GM23338 (cell line): ENCODE data around the gene UBE3B. TPM values are rescaled to one million over a fixed set of nuclear protein-coding genes. Genes with fewer than 3 reads are reported as not detected.

Source experiments
- ATAC-seq: fragments of 200-7000 bp; cut with Tn5 transposase; 3 replicates; pipeline ENCODE4 v1.9.1; 2020
- DNase-seq: peaks from one replicate; pipeline ENCODE4 v3.0.0-alpha.2; 2015; ENCODE audit warnings: low spot score
- H2AFZ ChIP-seq: fragments of 200-600 bp; sonication (generic); 2 replicates; pipeline ENCODE4 v1.8.0; 2016; ENCODE audit warnings: antibody characterized with exemption, mild to moderate bottlenecking, moderate library complexity
- H3F3A ChIP-seq: fragments of 200-600 bp; sonication (generic); replicated peaks from 2 replicates; pipeline ENCODE4 v1.8.0; 2017; ENCODE audit warnings: antibody characterized with exemption, mixed run types, low read depth
- H3K27ac ChIP-seq: fragments of 200-600 bp; sonication (generic); 2 replicates; pipeline ENCODE4 v1.6.1; 2016; ENCODE audit warnings: low read depth
- H3K27me3 ChIP-seq: fragments of 200-600 bp; sonication (generic); 2 replicates; pipeline ENCODE4 v1.8.0; 2016; ENCODE audit warnings: mild to moderate bottlenecking, mixed run types, moderate library complexity; ENCODE audit not compliant: insufficient read depth
- H3K36me3 ChIP-seq: fragments of 200-600 bp; sonication (generic); 2 replicates; pipeline ENCODE4 v1.8.0; 2016; ENCODE audit warnings: mild to moderate bottlenecking; ENCODE audit not compliant: insufficient read depth
- H3K4me1 ChIP-seq: fragments of 200-600 bp; sonication (generic); 2 replicates; pipeline ENCODE4 v1.8.0; 2016; ENCODE audit warnings: mild to moderate bottlenecking, moderate library complexity; ENCODE audit not compliant: insufficient read depth
- H3K4me2 ChIP-seq: fragments of 200-600 bp; sonication (generic); 2 replicates; pipeline ENCODE4 v1.7.1; 2017; ENCODE audit warnings: mixed run types
- H3K4me3 ChIP-seq: fragments of 200-600 bp; sonication (generic); 2 replicates; pipeline ENCODE4 v1.6.1; 2016; ENCODE audit warnings: mixed run types
- H3K79me2 ChIP-seq: fragments of 200-600 bp; sonication (generic); replicated peaks from 2 replicates; pipeline ENCODE4 v1.8.0; 2017; ENCODE audit warnings: mild to moderate bottlenecking; ENCODE audit not compliant: insufficient read depth
- H3K9me2 ChIP-seq: fragments of 200-600 bp; sonication (generic); 2 replicates; pipeline ENCODE4 v1.8.0; 2017; ENCODE audit not compliant: insufficient read depth
- H4K20me1 ChIP-seq: fragments of 200-600 bp; sonication (generic); replicated peaks from 2 replicates; pipeline ENCODE4 v1.8.0; 2017; ENCODE audit warnings: mild to moderate bottlenecking; ENCODE audit not compliant: insufficient read depth
- H3K27ac Mint-ChIP-seq: 2 replicates; pipeline ENCODE4 v1.8.0; 2020; ENCODE audit warnings: inconsistent platforms, mild to moderate bottlenecking, moderate library complexity, mixed read lengths
- H3K27me3 Mint-ChIP-seq: 3 replicates; pipeline ENCODE4 v1.8.0; 2022; ENCODE audit warnings: low read depth, mild to moderate bottlenecking, moderate library complexity, mixed read lengths, inconsistent platforms; ENCODE audit not compliant: insufficient read depth, poor library complexity
- H3K36me3 Mint-ChIP-seq: 3 replicates; pipeline ENCODE4 v1.8.0; 2021; ENCODE audit warnings: low read depth, mild to moderate bottlenecking, inconsistent platforms, moderate library complexity, mixed read lengths
- H3K4me1 Mint-ChIP-seq: 3 replicates; pipeline ENCODE4 v1.8.0; 2020; ENCODE audit warnings: mild to moderate bottlenecking, inconsistent platforms, mixed read lengths
- H3K4me3 Mint-ChIP-seq: 3 replicates; pipeline ENCODE4 v1.8.0; 2021; ENCODE audit warnings: moderate library complexity, mild to moderate bottlenecking, inconsistent platforms, mixed read lengths
- H3K9me3 Mint-ChIP-seq: 3 replicates; pipeline ENCODE4 v1.8.0; 2020; ENCODE audit warnings: moderate library complexity, mild to moderate bottlenecking, inconsistent platforms, mixed read lengths
- CREB1 ChIP-seq: fragments of 250-450 bp; sonication (Bioruptor Pico); IDR thresholded peaks from 2 replicates; pipeline ENCODE4 v1.5.0; 2020; ENCODE audit warnings: low read depth, mild to moderate bottlenecking, moderate library complexity
- EZH2 ChIP-seq: fragments of 200-600 bp; sonication (generic); IDR thresholded peaks from one replicate; pipeline ENCODE4 v1.8.0; 2017; ENCODE audit warnings: antibody characterized with exemption, mild to moderate bottlenecking, low read depth; ENCODE audit not compliant: unreplicated experiment
- EZH2phosphoT487 ChIP-seq: fragments of 200-600 bp; sonication (generic); IDR thresholded peaks from one replicate; pipeline ENCODE4 v1.8.1; 2018; ENCODE audit warnings: antibody characterized with exemption; ENCODE audit not compliant: unreplicated experiment
- POLR2AphosphoS5 ChIP-seq: IDR thresholded peaks from 2 replicates; pipeline ENCODE4 v1.6.1; 2016; ENCODE audit warnings: antibody characterized with exemption, low read depth
- STAT1 ChIP-seq: IDR thresholded peaks from one replicate; pipeline ENCODE4 v1.6.1; 2016; ENCODE audit warnings: antibody characterized with exemption; ENCODE audit not compliant: unreplicated experiment
- ZNF114 ChIP-seq: fragments of 250-450 bp; sonication (Bioruptor Pico); IDR thresholded peaks from 2 replicates; pipeline ENCODE4 v1.5.0; 2020; ENCODE audit warnings: mild to moderate bottlenecking, moderate library complexity
- polyA plus RNA-seq: library from polyadenylated mRNA; unstranded; fragments of >200 nt; fragmentation: Nextera tagmentation; extraction: Ambion mirVana; gene quantifications from 2 replicates; pipeline ENCODE4 v1.2.1, GENCODE V29; 2016
- total RNA-seq: library from RNA; depleted of rRNA; stranded (reverse); fragments of >200 nt; shearing (Covaris generic); gene quantifications from 2 replicates; pipeline ENCODE4 v1.2.3, GENCODE V29; 2014
- TF ChIP-seq, protein P1 (sequence below): IDR thresholded peaks from one replicate; pipeline ENCODE4 v1.6.1; 2018; ENCODE audit warnings: antibody characterized with exemption; ENCODE audit not compliant: unreplicated experiment
- TF ChIP-seq, protein P2 (sequence below): IDR thresholded peaks from 2 replicates; pipeline ENCODE4 v1.6.1; 2016; ENCODE audit warnings: antibody characterized with exemption

The UBE3B gene
- total and polyA plus RNA-seq, 2 experiments from 2014 or later: 20.8 TPM

DNA sequence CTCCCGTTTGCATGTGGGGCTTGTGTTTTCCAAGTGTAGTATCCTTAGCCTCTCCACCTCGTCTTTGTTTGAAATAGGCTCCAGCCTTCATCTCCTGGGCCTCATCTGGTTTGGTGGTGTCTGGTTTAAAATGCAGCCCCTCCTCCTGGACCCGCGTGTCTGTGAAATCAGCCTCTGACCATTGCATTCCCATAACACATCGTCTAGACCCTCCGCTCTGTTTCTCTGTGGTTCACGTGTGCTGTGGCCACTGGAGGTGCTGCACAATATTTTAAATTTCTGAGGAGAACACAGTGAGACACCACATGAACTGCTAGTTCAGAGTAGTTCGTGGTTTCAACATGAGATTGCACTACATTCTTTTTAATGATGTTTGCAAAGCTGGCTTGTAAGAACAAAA is 35.6 kb downstream of the UBE3B start:
- no peak overlapping the region for H3K4me2 ChIP-seq
- no peak for ATAC-seq
- Mint-ChIP-seq H3K4me3 (no peak overlapping the region), H3K9me3 (no peaks in the 10 kb centered on the region), H3K36me3 (peaks cover 30% of the 10 kb centered on the region), H3K4me1 (no peaks in the 10 kb centered on the region), H3K27ac (no peak overlapping the region), H3K27me3 (peaks cover 5% of the 10 kb centered on the region)
- no peaks in the 10 kb centered on the region for H3K36me3 ChIP-seq
- no peaks in the 10 kb centered on the region for H3K9me2 ChIP-seq
- H3F3A ChIP-seq: no peaks in the 10 kb centered on the region
- H3K79me2 ChIP-seq: no peaks in the 10 kb centered on the region
- TF ChIP-seq, protein P1, sequence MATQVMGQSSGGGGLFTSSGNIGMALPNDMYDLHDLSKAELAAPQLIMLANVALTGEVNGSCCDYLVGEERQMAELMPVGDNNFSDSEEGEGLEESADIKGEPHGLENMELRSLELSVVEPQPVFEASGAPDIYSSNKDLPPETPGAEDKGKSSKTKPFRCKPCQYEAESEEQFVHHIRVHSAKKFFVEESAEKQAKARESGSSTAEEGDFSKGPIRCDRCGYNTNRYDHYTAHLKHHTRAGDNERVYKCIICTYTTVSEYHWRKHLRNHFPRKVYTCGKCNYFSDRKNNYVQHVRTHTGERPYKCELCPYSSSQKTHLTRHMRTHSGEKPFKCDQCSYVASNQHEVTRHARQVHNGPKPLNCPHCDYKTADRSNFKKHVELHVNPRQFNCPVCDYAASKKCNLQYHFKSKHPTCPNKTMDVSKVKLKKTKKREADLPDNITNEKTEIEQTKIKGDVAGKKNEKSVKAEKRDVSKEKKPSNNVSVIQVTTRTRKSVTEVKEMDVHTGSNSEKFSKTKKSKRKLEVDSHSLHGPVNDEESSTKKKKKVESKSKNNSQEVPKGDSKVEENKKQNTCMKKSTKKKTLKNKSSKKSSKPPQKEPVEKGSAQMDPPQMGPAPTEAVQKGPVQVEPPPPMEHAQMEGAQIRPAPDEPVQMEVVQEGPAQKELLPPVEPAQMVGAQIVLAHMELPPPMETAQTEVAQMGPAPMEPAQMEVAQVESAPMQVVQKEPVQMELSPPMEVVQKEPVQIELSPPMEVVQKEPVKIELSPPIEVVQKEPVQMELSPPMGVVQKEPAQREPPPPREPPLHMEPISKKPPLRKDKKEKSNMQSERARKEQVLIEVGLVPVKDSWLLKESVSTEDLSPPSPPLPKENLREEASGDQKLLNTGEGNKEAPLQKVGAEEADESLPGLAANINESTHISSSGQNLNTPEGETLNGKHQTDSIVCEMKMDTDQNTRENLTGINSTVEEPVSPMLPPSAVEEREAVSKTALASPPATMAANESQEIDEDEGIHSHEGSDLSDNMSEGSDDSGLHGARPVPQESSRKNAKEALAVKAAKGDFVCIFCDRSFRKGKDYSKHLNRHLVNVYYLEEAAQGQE: no peak
- no peak overlapping the region for H2AFZ ChIP-seq
- H3K4me1 ChIP-seq: no peaks in the 10 kb centered on the region
- 0 out of 2 replicates have a peak, but pooled peaks cover 4% of the 10 kb centered on the region for H4K20me1 ChIP-seq
- no peak for DNase-seq
- H3K27me3 ChIP-seq: no peaks in the 10 kb centered on the region
- H3K4me3 ChIP-seq: no peak overlapping the region
- no peak overlapping the region for H3K27ac ChIP-seq

DNA sequence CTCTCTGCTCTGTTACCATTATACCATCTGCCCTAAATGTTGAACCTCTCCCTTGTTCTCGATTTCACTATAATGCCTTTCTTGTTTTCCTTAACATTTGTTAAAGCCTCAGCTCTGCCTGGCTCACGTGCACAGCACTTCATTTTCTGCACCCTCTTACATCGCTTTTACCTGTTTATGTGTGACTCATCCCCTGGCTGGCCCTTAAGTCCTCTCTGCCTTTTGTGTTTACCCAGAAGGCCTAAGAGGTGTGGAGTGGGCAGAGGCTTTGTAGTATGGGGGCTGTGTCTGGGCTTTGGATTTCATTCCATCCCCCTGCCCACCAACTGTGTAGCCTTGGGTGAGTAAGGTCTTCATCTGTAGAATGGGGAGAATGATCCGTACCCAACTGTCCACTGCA is 36.5 kb downstream of the UBE3B start:
- Mint-ChIP-seq H3K4me1 (no peaks in the 10 kb centered on the region; the same call in 2 of the 3 replicates), H3K27me3 (peaks cover 5% of the 10 kb centered on the region), H3K27ac (no peak overlapping the region), H3K4me3 (no peak overlapping the region), H3K9me3 (no peaks in the 10 kb centered on the region), H3K36me3 (peaks cover 34% of the 10 kb centered on the region)
- H3K27ac ChIP-seq: no peak overlapping the region
- no peaks in the 10 kb centered on the region for H3K4me1 ChIP-seq
- H4K20me1 ChIP-seq: peaks cover 4% of the 10 kb centered on the region; the same call in 1 of the 2 replicates
- H3K79me2 ChIP-seq: no peaks in the 10 kb centered on the region
- no peaks in the 10 kb centered on the region for H3F3A ChIP-seq
- no peak for ATAC-seq
- H3K4me2 ChIP-seq: no peak overlapping the region
- no peak overlapping the region for H2AFZ ChIP-seq
- H3K4me3 ChIP-seq: no peak overlapping the region
- no peaks in the 10 kb centered on the region for H3K36me3 ChIP-seq
- no peaks in the 10 kb centered on the region for H3K27me3 ChIP-seq
- DNase-seq: no peak
- H3K9me2 ChIP-seq: no peaks in the 10 kb centered on the region
- TF ChIP-seq ZNF114 (CRISPR knock-in tag): no peak
- TF ChIP-seq EZH2: no peak
- TF ChIP-seq EZH2phosphoT487: no peak
- TF ChIP-seq, protein P2, sequence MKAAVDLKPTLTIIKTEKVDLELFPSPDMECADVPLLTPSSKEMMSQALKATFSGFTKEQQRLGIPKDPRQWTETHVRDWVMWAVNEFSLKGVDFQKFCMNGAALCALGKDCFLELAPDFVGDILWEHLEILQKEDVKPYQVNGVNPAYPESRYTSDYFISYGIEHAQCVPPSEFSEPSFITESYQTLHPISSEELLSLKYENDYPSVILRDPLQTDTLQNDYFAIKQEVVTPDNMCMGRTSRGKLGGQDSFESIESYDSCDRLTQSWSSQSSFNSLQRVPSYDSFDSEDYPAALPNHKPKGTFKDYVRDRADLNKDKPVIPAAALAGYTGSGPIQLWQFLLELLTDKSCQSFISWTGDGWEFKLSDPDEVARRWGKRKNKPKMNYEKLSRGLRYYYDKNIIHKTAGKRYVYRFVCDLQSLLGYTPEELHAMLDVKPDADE: no peak
- no peak for TF ChIP-seq STAT1
- no peak for TF ChIP-seq POLR2AphosphoS5
- no peak for TF ChIP-seq CREB1 (CRISPR knock-in tag)
- TF ChIP-seq, protein P1: no peak
